ENCODE data around the gene PTCHD1.

PTCHD1 gene

GRCh38 chrX:23344904-23345271, 10.2 kb downstream of the PTCHD1 start:
- TF ChIP-seq CTCF (conservative IDR thresholded peaks at IDR 0.05; ENCODE audit: low read depth): no peak
- ChIA-PET POLR2A (ENCODE audit: low non-redundant PET) (no interaction called here), CTCF (no interaction called here)
- no peak overlapping the region for H3K27ac ChIP-seq
- DNase-seq (ENCODE audit: low spot score): no peak

- DNase-seq (ENCODE audit: low spot score): no peak
- no peak overlapping the region for H3K27ac ChIP-seq
- CTCF ChIA-PET: no interaction called here
- POLR2A ChIA-PET (ENCODE audit: low non-redundant PET): no interaction called here
- TF ChIP-seq CTCF (conservative IDR thresholded peaks at IDR 0.05; ENCODE audit: low read depth): no peak
These were observed 21.5 kb downstream of the PTCHD1 start for GRCh38 chrX:23356189-23356588.

- POLR2A ChIA-PET (ENCODE audit: low non-redundant PET): no interaction called here
- CTCF ChIA-PET: no interaction called here
These were observed 29.8 kb downstream of the PTCHD1 start for GRCh38 chrX:23364416-23364815.

GRCh38 chrX:23365541-23365940, 30.9 kb downstream of the PTCHD1 start:
- no peak for DNase-seq (ENCODE audit: low spot score)
- ChIA-PET POLR2A (ENCODE audit: low non-redundant PET) (no interaction called here), CTCF (no interaction called here)
- TF ChIP-seq CTCF (conservative IDR thresholded peaks at IDR 0.05; ENCODE audit: low read depth): no peak
- H3K27ac ChIP-seq: no peak overlapping the region

More at GRCh38 chrX:23364416-23364815, 29.8 kb downstream of the PTCHD1 start:
- no peak for DNase-seq (ENCODE audit: low spot score)
- TF ChIP-seq CTCF (conservative IDR thresholded peaks at IDR 0.05; ENCODE audit: low read depth): no peak
- H3K27ac ChIP-seq: no peak overlapping the region

- ChIA-PET CTCF (no interaction called here), POLR2A (ENCODE audit: low non-redundant PET) (no interaction called here)
- no peak overlapping the region for H3K27ac ChIP-seq
- TF ChIP-seq CTCF (conservative IDR thresholded peaks at IDR 0.05; ENCODE audit: low read depth): no peak
- no peak for DNase-seq (ENCODE audit: low spot score)
These were observed 32.3 kb downstream of the PTCHD1 start for GRCh38 chrX:23366914-23367313.

- DNase-seq (ENCODE audit: low spot score): no peak
- ChIA-PET CTCF (no interaction called here), POLR2A (ENCODE audit: low non-redundant PET) (no interaction called here)
- no peak for TF ChIP-seq CTCF (conservative IDR thresholded peaks at IDR 0.05; ENCODE audit: low read depth)
- H3K27ac ChIP-seq: no peak overlapping the region
These were observed 34.4 kb downstream of the PTCHD1 start for GRCh38 chrX:23369027-23369426.
